ENCODE measurements around the gene LRRC32.
"Not testable (repeated sequence)": the region's sequence is repeated elsewhere in the genome, so short reads cannot be mapped to it uniquely, and the experiment has no call there.

Gene LRRC32

GRCh38 chr11:76625472-76626186, 44.9 kb downstream of the LRRC32 start:
- DNase-seq: no peak

DNA sequence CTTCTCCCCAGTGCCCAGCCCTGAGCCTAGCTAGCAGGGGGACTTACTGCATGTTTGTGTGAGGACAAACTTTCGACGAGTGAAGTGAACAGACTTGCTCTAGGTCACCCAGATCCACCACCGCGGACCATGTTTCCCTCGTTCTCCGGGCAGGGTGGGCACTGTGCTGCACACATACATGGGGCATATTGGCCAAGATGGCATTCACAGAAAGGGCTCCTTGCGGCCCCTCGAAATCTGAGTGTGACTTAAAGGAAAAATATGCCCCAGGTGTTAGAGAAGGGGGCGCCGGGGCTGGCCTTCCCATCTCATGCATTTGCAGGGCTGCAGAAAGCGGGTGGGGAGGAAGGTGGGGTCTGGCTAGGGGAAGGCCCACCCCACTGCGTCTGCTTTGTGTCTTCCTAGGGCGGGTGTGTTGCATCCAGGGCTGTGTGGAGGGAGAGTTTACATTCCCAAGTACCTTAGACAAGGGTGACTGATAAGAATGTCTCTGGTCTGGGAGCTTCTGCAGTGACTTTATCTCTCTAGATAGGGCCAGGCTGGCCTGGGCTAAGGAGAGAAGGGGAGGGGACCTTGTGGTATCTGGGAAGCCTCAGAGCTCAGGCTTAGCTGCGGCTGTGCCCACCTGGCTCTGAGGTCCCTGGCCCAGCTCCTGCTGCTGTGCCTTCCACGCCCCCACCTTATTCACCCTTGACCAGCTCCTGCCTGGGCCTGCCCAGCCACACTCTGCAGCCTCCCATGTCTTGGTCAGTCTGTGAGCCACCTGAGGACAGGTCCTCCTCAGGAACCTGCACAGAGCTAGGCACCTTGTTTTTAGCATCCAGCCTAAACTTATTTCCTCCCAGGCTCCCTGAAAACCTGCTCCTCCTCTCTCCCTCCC, 45.8 kb downstream of the LRRC32 start:
- DNase-seq: no peak

DNA sequence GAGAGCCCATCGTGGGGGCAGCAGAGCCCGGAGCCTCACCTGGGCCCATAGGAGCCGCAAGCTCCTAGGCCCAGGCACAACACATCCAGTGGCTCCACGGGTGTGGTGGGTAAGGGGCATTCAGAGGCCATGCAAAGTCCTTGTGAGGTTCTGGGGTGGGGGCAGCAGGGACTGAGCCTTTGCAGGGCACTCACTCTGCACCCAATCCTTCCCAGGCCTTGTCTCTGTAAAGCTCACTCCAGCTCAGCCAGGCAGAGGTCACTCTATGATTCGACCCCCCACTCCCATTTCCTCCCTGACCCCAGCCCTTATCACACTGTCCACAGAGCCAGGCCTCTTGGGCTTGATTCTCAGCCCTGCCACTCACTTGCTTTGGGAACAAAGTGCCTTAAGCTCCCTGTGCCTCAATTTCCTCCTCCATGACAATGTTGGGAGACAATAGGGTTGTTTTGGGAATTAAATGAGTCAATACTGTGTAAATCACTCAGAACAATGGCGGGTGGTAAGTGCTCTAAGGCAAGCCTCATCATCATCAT, 46.6 kb downstream of the LRRC32 start:
- DNase-seq: no peak

- DNase-seq: no peak
Measured at GRCh38 chr11:76623171-76623883, 47.2 kb downstream of the LRRC32 start.

GRCh38 chr11:76622493-76623094, 48.0 kb downstream of the LRRC32 start:
- DNase-seq: no peak

DNA sequence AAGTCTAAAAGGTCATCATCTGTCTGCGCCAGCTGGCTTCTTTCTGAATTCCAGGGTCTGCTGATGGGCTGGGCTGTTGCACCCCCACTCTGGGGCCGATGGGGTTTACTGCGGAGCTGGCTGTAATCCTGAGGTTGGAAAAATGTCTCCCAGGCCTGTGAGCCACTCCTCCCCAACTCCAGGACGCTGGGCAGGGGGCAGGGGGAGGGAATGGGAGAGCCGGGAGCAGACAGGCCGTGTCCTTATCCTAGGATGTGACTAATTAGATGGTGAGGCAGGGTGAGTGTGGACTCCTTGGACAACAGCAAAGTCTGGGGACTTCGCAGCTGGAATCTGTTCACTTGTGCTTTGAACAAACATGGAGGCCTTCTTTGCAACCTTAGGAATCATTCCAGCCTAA, 48.7 kb downstream of the LRRC32 start:
- DNase-seq: no peak

DNA sequence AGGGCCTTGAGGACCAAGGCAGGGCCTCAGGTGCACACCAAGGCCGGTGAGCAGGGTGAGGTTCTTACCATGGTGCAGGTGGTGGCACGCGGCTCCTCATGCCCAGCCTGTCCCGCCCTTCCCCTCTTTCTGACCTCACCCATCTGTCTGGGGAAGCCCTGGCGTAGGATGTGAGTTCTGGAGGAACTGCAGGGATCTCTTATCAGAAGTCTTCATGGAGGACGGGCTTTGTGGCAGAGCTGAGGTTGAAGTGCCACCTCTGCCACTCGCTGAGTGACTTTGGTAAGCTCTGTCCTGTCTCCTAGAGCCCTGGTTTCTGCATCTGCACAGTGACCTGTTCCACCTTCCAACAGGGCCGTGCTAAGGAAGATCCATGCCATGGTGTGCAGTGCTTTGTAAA, 49.1 kb downstream of the LRRC32 start:
- DNase-seq: no peak

DNA sequence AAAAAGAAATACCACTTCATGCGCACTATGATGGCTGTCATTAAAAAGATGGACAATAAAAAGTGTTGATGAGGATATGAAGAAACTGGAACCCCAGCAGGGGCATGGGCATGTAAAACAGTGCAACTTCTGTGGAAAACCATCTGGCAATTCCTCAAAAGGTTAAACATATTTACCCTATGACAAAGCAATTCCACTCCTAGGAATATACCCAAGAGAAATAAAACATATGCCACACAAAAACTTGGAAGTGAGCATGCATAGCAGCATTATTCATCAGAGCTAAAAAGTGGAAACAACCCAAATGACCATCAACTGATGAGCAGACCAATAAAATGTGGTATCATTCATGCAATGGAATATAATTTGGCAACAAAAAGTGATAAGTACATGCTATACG, 50.1 kb downstream of the LRRC32 start:
- no peak for DNase-seq

GRCh38 chr11:76619801-76620200, 50.7 kb downstream of the LRRC32 start:
- DNase-seq: not testable (repeated sequence)

DNA sequence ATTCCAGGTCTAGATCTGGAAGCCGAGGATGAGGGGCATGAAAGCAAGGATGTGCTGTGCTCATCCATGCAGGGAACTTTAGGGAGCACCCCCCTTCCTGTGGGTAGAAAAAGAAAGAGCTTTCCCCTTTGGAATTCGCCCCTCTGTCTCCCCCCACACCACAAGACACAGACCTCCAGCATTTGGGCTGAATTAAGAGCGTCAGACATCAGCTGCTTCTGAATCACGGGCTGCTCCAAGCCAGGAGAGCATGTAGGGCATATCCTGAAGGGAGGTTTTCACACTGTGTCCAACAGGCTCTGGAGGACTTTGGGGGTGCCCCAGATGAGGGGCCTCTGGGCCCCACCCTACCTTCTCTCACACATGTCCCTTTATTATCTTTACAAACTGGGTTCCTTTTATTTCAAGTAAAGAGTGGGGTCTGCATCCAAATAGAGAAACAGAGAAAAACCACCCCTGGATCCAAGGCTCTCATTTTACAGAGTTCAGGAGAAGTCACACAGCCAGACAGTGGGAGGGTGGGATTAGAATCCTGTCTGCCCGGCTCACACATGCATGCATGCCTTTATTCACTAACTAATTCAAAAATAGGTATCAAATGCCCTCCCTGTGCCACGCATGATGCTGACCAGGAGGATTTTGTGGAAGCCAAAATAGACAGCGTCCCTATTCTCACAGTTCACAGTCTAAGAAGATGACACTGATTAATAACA, 52.8 kb downstream of the LRRC32 start:
- no peak for DNase-seq

DNA sequence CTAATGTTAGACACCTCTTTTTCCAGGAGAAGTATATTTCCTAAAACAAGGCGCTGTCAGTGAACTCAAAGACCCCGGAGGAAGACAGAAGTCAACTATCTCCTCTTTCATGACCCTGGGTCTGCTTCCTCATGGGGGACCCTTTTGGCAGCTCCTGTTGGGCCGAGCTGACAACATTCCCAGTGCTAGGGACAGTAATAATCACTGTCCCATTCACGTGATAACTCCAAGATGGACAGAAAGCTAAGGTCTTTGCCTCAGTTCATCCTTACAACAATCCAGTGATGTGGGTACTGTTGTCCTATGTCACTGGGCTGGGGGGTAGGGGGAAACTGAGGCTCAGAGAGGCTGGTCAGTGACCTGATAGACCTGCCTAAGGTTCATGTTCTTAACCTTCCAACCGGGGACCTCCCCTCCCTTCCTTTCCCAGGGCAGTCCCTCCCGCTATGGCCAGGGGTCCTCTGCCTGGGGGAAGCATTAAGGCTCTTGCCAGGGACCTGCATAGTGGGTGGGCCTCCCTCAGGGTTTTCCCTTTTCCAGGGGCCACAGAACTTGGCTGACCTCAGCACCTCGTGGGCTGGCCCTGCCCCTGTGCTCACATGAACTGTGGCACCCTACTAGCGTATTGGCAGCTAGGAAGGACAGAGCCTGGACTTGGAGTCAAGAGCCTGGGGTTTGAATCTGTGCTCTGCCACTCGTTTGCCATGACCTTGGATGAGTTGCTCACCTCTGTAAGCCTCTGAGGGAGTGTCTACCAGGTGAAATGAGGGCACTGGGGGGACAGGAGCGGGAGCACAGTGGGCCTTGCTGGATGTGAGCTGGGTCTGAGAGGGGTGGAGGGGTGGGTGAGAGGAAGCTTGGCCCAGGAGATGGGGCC, 53.6 kb downstream of the LRRC32 start:
- DNase-seq: no peak

DNA sequence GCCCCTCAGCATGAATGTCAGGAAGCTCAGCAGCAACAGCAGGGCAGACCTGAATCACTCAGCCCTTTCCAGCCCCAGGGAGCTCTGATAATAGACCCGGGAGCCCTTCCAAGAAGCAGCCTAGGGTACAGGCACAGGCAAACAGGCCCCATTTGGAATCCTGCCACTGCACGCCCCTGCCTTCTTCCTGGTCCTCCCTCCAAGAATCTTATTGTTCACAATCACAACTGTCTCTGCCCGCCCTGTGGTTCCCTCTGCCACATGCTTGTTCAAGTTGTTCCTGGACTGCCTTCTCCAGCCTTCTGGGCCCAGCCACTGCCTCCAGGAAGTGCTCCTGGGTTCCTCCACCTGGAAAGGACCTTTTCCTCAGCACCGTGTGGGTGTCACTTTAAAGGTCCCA, 54.6 kb downstream of the LRRC32 start:
- DNase-seq: no peak

- DNase-seq: no peak
Measured at GRCh38 chr11:76614471-76615179, 55.9 kb downstream of the LRRC32 start.

GRCh38 chr11:76613901-76614300, 56.6 kb downstream of the LRRC32 start:
- DNase-seq: no peak

- DNase-seq: no peak
Measured at GRCh38 chr11:76612226-76612625, 58.3 kb downstream of the LRRC32 start.

- DNase-seq: no peak
Measured at GRCh38 chr11:76610871-76611475, 59.6 kb downstream of the LRRC32 start.

GRCh38 chr11:76610371-76610770, 60.2 kb downstream of the LRRC32 start:
- no peak for DNase-seq

DNA sequence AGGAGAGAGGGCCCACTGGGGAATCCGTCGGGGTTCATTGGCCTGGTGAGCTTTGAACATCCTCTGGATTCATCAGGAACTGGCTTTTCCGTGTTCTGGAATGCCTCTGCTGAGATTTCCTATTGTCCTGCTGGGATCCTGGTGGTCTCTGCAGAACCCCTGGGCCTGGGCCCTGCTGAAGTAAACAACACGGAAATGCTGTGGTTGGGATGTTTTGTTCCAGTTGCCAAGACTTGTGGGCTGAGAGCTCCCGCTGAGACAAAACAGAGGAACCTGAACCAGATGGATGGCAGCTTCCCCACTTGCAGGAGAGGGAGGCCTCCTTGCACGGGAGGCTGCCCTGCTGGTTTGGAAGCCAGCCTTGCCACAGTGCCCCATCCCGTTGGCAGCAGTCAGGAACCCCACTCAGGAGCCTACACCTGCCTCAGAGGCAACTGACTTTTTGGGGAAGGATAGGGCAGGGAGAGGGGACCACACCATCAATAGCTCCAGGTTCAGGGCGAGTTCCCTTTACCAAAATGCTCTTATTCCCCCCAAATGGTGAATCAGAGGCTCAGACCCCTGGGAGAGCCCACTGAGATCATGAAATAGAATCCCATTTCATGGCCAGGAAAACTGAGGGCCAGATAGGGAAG, 60.7 kb downstream of the LRRC32 start:
- no peak for DNase-seq

DNA sequence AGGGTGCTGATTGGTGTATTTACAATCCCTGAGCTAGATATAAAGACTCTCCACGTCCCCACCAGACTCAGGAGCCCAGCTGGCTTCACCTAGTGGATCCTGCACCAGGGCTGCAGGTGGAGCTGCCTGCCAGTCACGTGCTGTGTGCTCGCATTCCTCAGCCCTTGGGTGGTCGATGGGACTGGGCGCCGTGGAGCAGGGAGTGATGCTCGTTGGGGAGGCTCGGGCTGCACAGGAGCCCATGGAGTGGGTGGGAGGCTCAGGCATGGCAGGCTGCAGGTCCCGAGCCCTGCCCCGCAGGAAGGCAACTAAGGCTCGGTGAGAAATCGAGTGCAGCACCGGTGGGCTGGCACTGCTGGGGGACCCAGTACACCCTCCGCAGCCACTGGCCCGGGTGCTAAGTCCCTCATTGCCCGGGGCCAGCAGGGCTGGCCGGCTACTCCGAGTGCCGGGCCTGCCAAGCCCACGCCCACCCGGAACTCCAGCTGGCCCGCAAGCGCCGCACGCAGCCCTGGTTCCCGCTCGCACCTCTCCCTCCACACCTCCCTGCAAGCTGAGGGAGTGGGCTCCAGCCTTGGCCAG, 61.6 kb downstream of the LRRC32 start:
- not testable (repeated sequence) for DNase-seq

Data from activated naive CD4-positive, alpha-beta T cell treated with anti-CD3 and anti-CD28 coated beads, Interleukin-2, amount 50 U/mL, for 16 hours (primary cell).